Esophagus squamous epithelium (tissue), 4 donors: ENCODE measurements around the gene POP7.

Experiments
- POLR2A ChIP-seq, 4 donors: fragments of 450-650 bp; IDR thresholded peaks; one replicate each; pipeline ENCODE4 v1.6.1; 2017; ENCODE audit warnings: antibody characterized with exemption in 4 of 4, mild to moderate bottlenecking in 4 of 4, moderate library complexity in 3 of 4
- TF ChIP-seq, protein P1 (sequence below), 6 experiments: fragments of 450-650 bp in 4 of 6; fragments of 200-600 bp in 2 of 6; sonication (generic) in 2 of 6; IDR thresholded peaks; one replicate each; pipeline ENCODE4 v1.5.1; 2016 to 2019; ENCODE audit warnings: antibody characterized with exemption in 6 of 6, mild to moderate bottlenecking in 4 of 6, moderate library complexity in 4 of 6

DNA sequence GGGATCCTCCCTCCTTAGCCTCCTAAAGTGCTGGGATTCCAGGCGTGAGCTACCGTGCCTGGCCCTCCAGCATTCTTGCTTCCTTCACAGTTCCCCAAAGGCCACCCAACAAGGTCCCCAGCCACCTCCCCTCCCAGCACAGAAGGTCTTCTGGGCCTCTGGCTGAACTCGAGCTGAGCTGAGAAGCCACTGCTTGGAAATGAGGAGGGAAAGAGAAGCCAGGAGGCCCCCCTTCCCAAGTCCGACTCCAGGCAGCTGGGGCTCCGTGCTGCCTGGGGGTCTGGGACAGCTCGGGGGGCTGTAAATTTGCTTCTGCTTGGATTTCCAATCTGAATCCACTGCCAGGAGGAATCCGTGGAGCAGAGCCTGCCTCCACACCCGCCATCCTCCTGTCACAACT is 8.8 kb downstream of the POP7 start:
- TF ChIP-seq, protein P1, sequence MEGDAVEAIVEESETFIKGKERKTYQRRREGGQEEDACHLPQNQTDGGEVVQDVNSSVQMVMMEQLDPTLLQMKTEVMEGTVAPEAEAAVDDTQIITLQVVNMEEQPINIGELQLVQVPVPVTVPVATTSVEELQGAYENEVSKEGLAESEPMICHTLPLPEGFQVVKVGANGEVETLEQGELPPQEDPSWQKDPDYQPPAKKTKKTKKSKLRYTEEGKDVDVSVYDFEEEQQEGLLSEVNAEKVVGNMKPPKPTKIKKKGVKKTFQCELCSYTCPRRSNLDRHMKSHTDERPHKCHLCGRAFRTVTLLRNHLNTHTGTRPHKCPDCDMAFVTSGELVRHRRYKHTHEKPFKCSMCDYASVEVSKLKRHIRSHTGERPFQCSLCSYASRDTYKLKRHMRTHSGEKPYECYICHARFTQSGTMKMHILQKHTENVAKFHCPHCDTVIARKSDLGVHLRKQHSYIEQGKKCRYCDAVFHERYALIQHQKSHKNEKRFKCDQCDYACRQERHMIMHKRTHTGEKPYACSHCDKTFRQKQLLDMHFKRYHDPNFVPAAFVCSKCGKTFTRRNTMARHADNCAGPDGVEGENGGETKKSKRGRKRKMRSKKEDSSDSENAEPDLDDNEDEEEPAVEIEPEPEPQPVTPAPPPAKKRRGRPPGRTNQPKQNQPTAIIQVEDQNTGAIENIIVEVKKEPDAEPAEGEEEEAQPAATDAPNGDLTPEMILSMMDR (IDR thresholded peaks at IDR 0.05) = no peak
- no peak for TF ChIP-seq POLR2A (IDR thresholded peaks at IDR 0.05)
